Esophagus (tissue), 2 donors: ENCODE data around the gene RTL9. TPM values are rescaled to one million over a fixed set of nuclear protein-coding genes. Genes with fewer than 3 reads are reported as not detected.
"Not testable (repeated sequence)": the region's sequence is repeated elsewhere in the genome, so short reads cannot be mapped to it uniquely, and the experiment has no call there.

Experiments used
- H3K27ac ChIP-seq, 2 donors: one replicate each; pipeline ENCODE4 v1.5.1; 2013; ENCODE audit warnings: low read depth in 2 of 2, mild to moderate bottlenecking in 2 of 2, inconsistent platforms in 1 of 2, low read length in 1 of 2, moderate library complexity in 1 of 2
- H3K27me3 ChIP-seq, 2 donors: one replicate each; pipeline ENCODE4 v1.6.1; 2013; ENCODE audit warnings: low read length in 2 of 2, control low read depth in 1 of 2, mild to moderate bottlenecking in 1 of 2; ENCODE audit not compliant: insufficient read depth in 2 of 2, control insufficient read depth in 1 of 2
- H3K36me3 ChIP-seq, 2 donors: one replicate each; pipeline ENCODE4 v1.6.1; 2013; ENCODE audit warnings: low read length in 1 of 2; ENCODE audit not compliant: control insufficient read depth in 2 of 2, insufficient read depth in 2 of 2
- H3K4me1 ChIP-seq, 2 donors: one replicate each; pipeline ENCODE4 v1.6.1; 2013; ENCODE audit warnings: low read length in 1 of 2; ENCODE audit not compliant: control insufficient read depth in 2 of 2, insufficient read depth in 2 of 2
- H3K4me3 ChIP-seq, 2 donors: one replicate each; pipeline ENCODE4 v1.5.1; 2013; ENCODE audit warnings: low read length in 2 of 2, mild to moderate bottlenecking in 2 of 2, low read depth in 1 of 2, moderate library complexity in 1 of 2
- H3K9me3 ChIP-seq, 2 donors: one replicate each; pipeline ENCODE4 v1.6.1; 2013; ENCODE audit warnings: mild to moderate bottlenecking in 2 of 2, low read depth in 1 of 2, low read length in 1 of 2, moderate library complexity in 1 of 2; ENCODE audit not compliant: control insufficient read depth in 2 of 2, insufficient read depth in 1 of 2
- WGBS, 2 donors: extraction: QIAGEN DNeasy Blood & Tissue Kit; methylation state at CpG; one replicate each; pipeline ENCODE4 v1.1.7; 2013; 5-methylcytosine and 5-hydroxymethylcytosine counted together
- polyA plus RNA-seq, 2 donors: library from polyadenylated mRNA; stranded (reverse); fragments of 200-250 nt; gene quantifications; one replicate each; pipeline ENCODE4 v1.2.3, GENCODE V29; 2013
- donor health status: healthy with polysubstance abuse.
- donor health status: Bipolar disorder and iron deficiency.

Gene RTL9
- polyA plus RNA-seq, 2 donors, result 0.01 TPM; not detected in 1

DNA sequence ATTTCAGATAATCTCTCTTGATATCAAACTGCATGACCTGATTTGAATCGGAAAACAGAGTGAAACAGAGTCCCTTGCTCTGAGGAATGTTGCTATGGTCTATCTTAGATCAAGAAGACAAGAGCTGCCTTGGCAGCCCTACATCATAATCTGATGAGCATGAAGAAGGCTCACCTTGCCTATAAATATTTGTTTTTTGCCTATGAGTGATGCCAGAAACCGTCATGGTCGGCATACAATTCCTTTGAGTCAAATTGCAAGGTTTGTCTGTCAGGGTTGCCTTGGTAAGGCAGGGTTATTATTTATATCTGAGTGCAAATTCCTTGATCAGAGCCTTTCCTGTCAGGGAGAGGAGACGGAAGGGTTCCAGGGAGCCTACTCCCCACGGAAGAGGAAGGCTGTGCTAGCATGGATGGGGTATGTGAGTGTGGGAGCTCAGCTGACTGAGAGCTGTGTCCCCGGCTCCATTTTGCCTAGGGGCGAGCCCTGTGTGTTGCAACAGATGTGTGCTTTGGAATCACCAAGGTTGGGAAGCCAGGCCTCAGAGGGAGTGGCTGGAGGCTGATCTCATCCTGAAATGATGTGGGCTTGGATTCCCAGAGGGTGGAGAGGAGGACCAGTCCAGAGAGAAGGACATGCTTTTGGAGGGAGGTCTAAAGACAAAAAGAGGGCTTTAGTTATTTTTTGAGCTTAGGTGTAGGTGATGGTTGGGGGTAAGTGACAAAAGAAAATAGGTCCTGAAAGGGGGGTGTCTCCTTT, 43.6 kb downstream of the RTL9 start:
- Histone ChIP-seq H3K36me3 (no peaks in the 10 kb centered on the region), H3K9me3 (no peaks in the 10 kb centered on the region), H3K27me3 (no peaks in the 10 kb centered on the region), H3K4me1 (peaks cover 0 to 11% of the 10 kb centered on the region in 2 donors), H3K4me3 (no peak overlapping the region), H3K27ac (peak overlapping the region; percentile 45 to 67)
- 39 to 57% methylated on average over 7 of the region's 7 CpGs for WGBS, 2 donors

DNA sequence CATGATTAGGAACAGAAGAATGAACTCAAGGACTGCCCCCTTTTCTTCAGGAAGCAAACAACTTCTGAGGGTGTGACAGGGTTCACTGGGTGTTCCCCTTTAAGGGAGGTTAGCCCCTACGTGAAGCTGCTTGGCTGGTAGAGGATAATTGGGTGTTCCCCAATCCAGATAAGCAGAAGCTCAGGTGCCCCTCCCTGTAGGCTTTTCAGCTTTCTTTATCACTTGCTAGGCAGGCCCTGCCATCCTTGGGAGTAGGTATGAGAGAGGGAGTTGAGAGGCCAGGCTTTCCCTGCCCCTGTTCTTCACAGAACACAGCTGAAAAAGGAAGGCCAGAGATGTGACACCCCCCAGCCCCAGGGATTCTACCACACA, 44.2 kb downstream of the RTL9 start:
- Histone ChIP-seq H3K27ac (peak overlapping the region; percentile 61 to 67), H3K4me3 (no peak overlapping the region), H3K9me3 (no peaks in the 10 kb centered on the region), H3K4me1 (peaks cover 0 to 6% of the 10 kb centered on the region in 2 donors), H3K36me3 (no peaks in the 10 kb centered on the region), H3K27me3 (no peaks in the 10 kb centered on the region)
- WGBS, 2 donors, result 15 to 38% methylated on average over 1 of the region's 1 CpG

DNA sequence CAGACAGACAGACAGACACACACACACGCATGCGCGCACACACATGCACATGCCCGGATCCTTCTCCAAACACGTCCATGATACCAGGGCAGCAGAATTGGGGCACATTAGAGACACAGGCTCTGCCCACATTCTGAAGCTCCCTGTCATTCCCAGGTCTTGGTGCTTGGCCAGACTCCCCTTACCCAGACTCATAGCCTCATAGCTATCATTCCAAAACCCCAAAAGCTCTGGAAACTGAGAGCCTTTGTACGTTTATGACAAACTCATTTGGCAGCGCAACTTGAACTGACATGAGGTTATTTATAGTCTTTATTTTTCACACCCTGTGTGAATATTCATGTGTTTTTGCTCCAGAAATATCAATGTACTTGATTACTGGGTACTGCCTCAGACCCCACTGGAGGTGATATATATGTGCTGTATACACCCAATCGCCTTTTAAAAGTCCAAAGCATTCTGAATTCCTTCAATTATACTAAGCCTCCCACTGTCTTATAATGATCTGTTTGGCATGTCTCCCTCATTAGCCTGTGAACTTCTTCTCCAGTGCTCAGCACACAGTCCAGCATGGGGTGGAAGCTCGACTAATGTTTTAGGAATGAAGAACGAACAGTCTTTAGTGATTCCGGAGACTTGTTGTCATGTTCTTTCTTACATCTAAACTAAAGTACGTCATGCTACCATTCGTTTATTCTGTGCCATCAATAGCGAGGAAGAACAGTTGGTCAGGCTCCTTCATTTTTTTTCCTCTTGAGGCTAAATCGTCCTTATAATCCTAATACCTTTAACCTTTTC, 45.0 kb downstream of the RTL9 start:
- Histone ChIP-seq H3K36me3 (no peaks in the 10 kb centered on the region), H3K4me1 (peaks cover 0 to 3% of the 10 kb centered on the region in 2 donors), H3K27me3 (no peaks in the 10 kb centered on the region), H3K9me3 (no peaks in the 10 kb centered on the region), H3K27ac (peak overlapping the region in 1 of 2 donors; percentile 15), H3K4me3 (no peak overlapping the region)
- 70 to 74% methylated on average over 15 of the region's 15 CpGs for WGBS, 2 donors

DNA sequence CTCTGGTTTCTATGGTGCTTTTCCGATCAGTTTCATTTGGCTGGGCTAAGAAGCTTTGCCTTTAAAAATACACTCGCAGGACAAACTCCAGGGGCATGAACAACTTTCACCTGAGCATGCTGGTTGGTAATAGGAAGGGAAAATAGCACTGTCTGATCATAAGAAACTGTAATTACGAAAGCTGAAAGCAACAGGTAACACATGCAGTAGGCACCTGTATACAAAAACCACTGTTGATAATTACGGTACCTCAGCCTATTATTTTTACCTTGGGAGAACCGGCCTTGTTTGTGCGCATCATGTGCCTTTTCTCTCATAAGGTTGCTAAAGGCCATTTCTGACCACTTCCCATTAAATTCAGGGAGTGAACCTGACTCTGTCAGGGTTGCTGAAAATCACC, 45.7 kb downstream of the RTL9 start:
- Histone ChIP-seq H3K27me3 (no peaks in the 10 kb centered on the region), H3K27ac (no peak overlapping the region), H3K36me3 (no peaks in the 10 kb centered on the region), H3K4me3 (no peak overlapping the region), H3K4me1 (peaks cover 0 to 3% of the 10 kb centered on the region in 2 donors), H3K9me3 (no peaks in the 10 kb centered on the region)
- 77 to 84% methylated on average over 6 of the region's 6 CpGs for WGBS, 2 donors

DNA sequence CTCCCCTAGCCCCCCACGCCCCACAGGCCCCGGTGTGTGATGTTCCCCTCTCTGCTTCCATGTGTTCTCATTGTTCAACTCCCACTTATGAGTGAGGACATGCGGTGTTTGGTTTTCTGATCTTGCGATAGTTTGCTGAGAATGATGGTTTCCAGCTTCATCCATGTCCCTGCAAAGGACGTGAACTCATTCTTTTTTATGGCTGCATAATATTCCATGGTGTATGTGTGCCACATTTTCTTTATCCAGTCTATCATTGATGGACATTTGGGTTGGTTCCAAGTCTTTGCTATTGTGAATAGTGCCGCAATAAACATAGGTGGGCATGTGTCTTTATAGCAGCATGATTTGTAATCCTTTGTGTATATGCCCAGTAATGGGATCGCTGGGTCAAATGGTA, 47.6 kb downstream of the RTL9 start:
- WGBS, 2 donors, result 93% methylated on average over 7 of the region's 7 CpGs

DNA sequence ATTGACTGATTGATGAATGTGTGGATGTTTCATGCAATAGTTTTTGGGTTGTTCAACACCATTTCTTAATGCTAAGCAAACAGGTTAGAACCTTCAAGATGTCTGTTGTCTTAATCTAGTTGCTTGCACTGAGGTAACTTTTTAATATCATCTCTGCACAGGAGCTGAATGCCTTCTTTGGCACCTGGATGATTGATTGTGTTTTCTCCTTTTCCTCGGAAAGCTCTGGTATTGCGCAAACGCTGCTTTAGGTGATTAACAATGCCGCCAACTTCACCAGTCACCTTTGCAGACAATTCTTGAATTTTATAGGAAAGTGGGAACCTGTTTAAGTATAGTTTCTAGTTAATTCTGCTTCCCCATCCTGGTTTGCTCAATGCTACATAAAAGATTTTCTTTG, 48.2 kb downstream of the RTL9 start:
- no peaks in the 10 kb centered on the region for H3K27me3 ChIP-seq
- no peak overlapping the region for H3K27ac ChIP-seq
- H3K36me3 ChIP-seq, result no peaks in the 10 kb centered on the region
- 44 to 56% methylated on average over 4 of the region's 4 CpGs for WGBS, 2 donors
- H3K4me3 ChIP-seq, result no peak overlapping the region
- H3K9me3 ChIP-seq, result no peaks in the 10 kb centered on the region
- H3K4me1 ChIP-seq, result peaks cover 0 to 3% of the 10 kb centered on the region in 2 donors

More for the DNA sequence above, 47.6 kb downstream of the RTL9 start:
- not testable (repeated sequence) for H3K4me3 ChIP-seq, H3K27me3 ChIP-seq, H3K4me1 ChIP-seq, H3K27ac ChIP-seq, H3K9me3 ChIP-seq, H3K36me3 ChIP-seq

DNA sequence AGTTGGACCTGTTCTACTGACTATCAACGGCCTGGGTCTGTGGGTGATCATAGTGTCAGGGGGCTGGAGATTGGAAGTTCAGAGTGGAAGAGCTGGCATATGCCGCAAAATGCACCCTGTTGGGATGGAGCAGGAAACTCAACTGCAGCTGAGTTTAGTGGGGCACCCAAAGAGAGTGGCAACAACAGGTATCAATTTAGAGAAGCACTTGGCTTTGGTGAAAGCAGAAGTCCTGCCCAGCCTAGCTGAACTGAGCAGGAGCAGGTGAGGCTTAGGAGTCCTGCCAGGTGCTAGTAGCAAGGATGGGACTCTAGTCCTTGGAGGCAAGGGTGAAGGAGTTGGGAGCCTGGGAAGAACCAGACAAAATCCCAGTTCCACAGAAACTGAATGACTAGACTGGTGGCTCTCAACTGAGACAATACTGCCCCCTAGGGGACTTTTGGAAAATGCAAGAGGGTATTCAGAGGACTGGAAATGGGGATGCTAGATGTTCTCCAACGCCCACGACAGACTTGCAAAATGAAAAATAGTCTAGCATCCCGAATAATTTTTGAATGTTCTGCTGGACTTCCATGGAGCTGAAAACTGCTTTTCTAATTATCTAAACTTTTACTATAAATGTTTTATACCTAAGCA, 49.4 kb downstream of the RTL9 start:
- 31 to 32% methylated on average over 5 of the region's 5 CpGs for WGBS, 2 donors
- Histone ChIP-seq H3K9me3 (no peaks in the 10 kb centered on the region), H3K27me3 (no peaks in the 10 kb centered on the region)

More for the DNA sequence above, 49.4 kb downstream of the RTL9 start:
- H3K4me1 ChIP-seq, result no peaks in the 10 kb centered on the region
- H3K27ac ChIP-seq, result peak overlapping the region in 1 of 2 donors; percentile 10
- H3K4me3 ChIP-seq, result no peak overlapping the region
- H3K36me3 ChIP-seq, result no peaks in the 10 kb centered on the region

Other genes starting within 250 kb of the RTL9 start
- gene AMMECR1, start 40.8 kb upstream of the RTL9 start, polyA plus RNA-seq, result 1 to 10 TPM; 5.8 to 6.9 TPM